KBM-7 (cell line): Measurements from ENCODE around the gene EIF4A2.
A peak's percentile ranks its signal among the peaks of the same experiment; 100 is the strongest.

Experiments used
- DNase-seq: peaks from one replicate; pipeline ENCODE4 v3.0.0-alpha.2; 2015
- in situ Hi-C: fragments of 300-500 bp; cut with MboI; formaldehyde crosslinking; loops from 2 replicates; pipeline ENCODE4 v1.14.3; 2020; ENCODE audit warnings: low sequenced_read_pairs, low pct_unique_long_range_greater_than_20kb, mixed read lengths

The EIF4A2 gene

DNA sequence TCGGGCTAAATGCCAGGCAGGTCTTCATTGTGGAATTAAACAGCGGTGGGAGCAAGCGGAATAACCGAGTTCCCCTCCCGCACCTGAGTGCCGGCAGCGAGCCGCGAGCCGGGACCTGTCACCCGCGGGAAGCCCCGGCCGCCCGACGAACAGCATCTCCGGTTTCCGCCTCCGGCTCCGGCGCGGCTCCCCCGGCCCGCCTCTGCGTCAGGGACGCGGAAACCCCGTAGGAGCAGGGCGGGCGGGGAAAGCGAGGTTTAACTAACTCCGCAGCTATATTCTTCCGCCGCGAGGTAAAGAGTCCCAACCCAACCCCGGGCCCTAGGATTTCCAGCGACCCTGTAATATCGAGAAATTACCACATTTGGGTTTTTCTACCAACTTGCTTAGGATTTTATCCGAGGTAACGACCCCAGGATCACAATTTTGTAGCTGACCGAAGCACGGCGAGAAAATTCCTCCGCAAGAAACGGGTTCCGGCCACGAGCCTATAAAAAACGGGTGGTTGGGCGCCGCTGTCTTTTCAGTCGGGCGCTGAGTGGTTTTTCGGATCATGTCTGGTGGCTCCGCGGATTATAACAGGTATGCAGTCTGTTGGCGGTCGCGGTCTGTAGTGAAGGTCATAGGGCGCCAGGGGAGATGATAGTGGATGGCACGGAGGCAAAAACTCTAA lies at the start of gene EIF4A2:
TSS of gene EIF4A2 (plus strand) at position 520 of the 673 bp plus-strand sequence. CDS start at position 554, 34 bp downstream.
- peak; percentile 90 for DNase-seq
- in situ Hi-C loops, result no loop called here

DNA sequence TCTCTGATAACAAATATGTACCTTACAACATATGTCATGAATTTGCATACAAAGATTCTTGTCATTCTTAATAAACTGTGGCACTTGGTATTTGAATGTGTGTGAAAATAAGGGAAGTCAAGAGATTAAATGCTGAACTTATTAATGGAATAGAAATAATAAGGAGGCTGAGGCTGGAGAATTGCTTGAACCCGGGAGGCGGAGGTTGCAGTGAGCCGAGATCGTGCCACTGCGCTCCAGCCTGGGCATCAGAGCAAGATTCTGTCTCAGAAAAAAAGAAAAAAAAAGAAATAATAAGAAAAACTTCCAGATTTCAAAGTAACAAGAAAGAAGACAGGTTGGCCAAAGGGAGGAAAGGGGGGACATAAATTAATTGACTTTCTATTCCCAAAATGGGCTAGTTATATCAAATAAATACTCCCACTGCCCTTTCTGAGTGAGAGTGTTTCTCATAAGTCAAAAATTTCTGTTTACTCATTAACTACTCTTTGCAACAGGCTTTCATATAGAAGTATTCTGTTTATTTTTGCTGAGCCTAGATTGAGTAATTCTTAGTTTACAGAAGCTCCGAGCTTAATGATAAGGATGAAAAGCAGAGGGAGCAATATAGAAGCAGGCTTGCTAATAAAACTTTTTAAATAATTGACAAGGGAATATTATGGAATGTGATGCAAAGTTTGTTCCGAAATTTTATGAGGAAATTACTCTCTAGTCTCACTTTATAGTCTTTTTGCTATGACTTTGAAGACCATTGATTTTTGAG lies 40.6 kb upstream of the EIF4A2 start:
- no peak for DNase-seq
- in situ Hi-C loops, result no loop called here

DNA sequence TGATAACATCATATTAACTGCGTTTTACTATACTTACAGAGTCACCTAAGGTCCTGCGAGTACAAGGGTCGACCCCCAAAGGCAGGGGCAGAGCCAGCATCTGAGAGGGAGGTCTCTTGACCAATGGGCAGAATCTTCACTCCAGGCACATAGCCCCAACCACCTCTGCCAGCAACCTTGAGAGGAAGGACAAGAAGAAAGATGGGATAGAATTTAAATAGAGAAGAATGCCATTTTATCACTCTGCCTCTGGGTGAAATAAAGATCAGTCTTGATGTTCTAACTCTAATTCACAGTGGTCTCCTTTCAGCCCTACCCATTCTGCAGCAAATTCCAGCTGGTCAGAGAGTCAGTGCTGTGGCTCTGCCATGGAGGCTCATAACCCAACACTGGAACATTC lies 39.7 kb upstream of the EIF4A2 start:
- in situ Hi-C loops, result no loop called here

DNA sequence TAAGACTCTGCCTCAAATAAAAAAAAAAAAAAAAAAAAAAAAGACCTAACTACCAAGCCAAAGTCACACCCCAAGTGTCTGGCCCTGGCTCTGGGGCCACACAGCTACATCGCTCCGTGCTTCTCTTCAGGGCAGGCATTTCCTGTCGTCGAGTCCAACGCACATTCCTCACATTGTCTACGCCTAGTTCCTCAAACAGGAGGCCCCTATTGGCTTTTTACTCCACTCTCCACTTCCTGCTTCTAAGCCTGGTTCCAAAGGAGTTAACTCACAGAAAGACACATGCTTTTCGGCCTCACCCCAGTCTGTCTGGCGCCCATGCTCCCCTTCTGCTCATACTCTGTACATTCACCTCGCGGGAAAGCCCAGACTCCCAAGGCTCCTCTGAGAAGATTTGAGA lies 37.4 kb upstream of the EIF4A2 start:
- peak; percentile 89 for DNase-seq

More for the DNA sequence above, 39.7 kb upstream of the EIF4A2 start:
- no peak for DNase-seq

DNA sequence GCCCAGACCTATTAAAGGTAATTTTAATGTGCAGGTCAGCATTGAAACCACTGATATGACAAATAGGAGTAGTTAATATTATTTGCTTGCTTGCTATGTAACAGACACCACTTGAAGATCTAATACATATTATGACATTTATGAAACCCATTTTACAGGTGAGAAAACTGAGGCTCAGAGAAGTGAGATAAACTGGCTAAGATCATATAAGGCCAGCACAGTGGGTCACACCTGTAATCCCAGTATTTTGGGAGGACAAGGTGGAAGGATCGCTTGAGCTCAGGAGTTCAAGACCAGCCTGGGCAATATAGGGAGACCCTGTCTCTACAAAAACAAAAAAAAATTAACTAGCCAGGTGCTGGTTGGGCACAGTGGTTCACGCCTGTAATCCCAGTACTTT lies 33.1 kb upstream of the EIF4A2 start:
- in situ Hi-C loops, result no loop called here
- no peak for DNase-seq

More for the DNA sequence above, 37.4 kb upstream of the EIF4A2 start:
- in situ Hi-C loops, result no loop called here

DNA sequence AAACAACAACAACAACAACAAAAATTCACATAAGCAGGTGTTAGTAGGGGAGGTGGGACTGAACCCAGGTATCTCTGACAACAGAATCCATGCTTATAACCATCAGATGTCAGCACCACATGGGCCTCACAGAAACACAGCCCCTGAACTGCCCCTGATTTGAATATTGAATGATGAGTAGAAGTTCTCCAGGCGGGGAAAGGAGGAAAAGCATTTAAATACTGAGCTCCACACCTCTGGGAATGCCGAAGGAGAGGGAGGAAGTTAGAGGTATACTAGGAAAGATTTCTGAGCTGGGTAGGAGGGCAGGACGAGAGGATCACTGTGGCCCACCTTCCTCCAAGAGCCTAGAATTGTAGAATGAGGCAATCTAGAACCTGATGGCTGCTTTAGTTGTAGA lies 31.9 kb upstream of the EIF4A2 start:
- in situ Hi-C loops, result no loop called here
- no peak for DNase-seq

DNA sequence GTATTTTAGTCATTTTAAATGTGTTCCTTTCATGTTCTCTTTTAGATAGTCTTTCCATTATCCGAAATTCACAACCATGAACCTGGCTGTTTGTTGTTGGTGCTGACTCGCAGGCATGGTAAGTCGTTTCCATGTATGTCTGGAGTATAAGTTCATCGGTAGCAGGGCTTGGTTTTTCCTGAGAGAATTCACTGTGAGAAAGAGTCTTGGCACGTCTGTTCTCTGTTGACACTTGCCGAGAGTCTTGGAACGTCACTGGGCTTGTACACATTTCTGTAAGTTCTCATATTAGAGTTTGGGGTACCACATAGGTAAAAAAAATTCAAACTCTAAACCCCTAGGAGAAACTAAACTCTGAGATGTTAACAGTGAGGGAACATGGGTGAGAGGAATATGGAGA lies 29.4 kb upstream of the EIF4A2 start:
- in situ Hi-C loops, result no loop called here
- DNase-seq, result no peak

DNA sequence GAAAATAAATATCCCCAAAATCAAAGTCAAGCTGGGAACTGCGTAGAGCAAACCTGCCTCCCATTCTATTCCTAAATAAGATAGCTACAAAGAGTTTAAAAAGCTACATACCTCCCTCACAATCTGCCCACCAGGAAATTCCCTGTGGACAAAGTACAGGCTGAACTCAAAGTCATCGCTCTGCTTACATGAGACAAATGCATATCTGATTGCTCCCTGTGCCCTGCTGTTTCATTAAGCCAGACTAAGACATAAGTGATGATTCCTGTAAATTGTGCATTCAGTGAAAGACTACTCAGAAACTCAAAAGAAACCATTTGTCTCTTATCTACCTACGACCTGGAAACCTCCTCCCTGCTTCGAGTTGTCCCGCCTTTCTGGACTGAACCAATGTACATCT lies 28.5 kb upstream of the EIF4A2 start:
- no peak for DNase-seq
- in situ Hi-C loops, result no loop called here

DNA sequence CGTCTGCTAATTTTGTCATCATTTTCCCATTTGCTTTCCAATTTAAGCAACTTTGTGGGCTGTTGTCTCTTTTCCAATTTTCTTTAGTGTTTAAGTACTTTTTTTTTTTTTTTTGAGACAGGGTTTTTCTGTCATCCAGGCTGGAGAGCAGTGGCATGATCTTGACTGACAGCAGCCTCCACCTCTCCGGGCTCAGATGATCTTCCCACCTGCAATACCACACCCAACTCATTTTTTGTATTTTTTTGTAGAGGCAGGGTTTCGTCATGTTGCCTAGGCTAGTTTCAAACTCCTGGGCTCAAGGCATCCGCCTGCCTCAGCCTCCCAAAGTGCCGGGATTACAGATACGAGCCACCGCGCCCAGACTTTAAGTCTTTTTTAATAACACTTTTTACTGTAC lies 26.2 kb upstream of the EIF4A2 start:
- in situ Hi-C loops, result no loop called here
- DNase-seq, result no peak

DNA sequence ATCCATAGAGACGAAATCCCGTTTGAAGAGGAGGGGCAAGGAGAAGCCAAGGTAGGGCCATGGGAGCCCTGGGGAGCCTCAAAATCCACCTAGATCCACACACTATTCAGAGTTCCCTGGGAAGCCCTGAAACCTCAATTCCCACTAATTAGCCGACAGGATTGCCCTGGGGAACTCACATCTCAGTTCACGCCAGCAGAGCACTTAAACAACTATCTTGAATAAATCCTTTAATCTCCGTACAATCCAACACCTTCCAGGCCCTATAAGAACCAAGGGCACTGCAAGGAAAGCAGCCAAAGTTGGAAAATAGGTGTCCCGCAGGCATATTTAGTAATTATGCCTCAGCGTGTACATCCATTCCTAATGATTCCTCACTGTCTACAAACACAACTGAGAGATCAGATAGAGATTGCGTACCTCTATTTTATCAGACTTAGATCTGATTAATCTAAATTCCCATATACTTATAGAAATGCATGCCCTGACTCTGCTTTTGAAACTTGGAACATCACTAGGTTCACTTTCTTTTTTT lies 25.6 kb upstream of the EIF4A2 start:
- no peak for DNase-seq
- in situ Hi-C loops, result no loop called here

DNA sequence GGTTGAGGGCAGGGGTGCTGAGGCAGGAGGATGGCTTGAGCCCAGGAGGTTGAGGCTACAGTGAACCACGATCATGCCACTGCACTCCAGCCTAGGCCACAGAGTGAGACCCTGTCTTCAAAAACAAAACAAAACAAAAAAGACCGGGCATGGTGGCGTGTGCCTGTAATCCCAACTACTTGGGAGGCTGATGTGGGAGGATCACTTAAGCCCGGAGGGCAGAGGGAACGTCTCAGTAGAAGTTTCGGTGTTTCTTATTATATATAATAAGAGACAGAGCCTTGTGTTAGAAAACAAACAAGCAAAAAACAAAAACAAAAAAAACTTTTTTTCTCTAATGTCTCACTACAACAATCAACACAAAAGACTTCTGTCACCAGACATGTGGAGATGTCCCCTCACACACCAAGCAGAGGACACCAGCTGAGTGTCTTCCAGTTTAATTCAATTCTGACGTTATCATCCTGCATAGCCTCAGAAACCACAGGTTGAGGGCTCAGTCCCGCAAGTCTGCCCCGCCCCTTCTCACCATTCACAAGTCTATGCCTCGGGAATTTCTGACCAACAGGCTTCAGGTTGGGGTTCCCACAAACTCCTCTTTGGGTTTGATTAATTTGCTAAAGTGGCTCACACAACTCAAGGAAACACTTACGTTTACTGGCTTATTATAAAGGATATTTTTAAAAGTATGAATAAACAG lies 24.0 kb upstream of the EIF4A2 start:
- in situ Hi-C loops, result no loop called here
- no peak for DNase-seq

DNA sequence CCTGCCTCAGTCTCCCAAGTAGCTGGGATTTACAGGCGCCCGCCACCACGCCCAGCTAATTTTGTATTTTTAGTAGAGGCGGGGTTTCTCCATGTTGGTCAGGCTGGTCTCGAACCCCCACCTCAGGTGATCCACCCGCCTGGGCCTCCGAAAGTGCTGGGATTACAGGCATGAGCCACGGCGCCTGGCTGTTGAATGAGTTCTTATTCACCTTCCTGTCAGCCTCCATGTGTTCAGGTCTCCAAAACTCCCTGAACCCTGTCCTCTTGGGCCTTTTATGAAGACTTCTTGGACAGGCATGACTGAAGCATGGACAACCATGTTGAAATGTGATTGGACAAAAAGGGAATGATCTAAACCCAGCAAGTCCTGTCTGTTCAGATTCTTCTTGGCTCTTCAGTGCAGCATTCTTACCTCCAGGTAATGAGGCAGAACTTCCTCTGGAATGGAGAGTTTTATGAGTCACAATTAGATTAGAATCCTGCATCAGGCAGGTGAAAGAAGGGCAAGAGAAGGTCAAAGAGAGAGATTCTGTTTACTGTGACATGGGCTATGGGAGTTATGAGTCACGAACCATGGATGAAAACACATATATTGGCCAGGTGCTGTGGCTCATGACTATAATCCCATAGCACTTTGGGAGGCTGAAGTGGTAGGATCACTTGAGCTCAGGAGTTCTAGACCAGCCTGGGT lies 23.1 kb upstream of the EIF4A2 start:
- DNase-seq, result no peak
- in situ Hi-C loops, result no loop called here

DNA sequence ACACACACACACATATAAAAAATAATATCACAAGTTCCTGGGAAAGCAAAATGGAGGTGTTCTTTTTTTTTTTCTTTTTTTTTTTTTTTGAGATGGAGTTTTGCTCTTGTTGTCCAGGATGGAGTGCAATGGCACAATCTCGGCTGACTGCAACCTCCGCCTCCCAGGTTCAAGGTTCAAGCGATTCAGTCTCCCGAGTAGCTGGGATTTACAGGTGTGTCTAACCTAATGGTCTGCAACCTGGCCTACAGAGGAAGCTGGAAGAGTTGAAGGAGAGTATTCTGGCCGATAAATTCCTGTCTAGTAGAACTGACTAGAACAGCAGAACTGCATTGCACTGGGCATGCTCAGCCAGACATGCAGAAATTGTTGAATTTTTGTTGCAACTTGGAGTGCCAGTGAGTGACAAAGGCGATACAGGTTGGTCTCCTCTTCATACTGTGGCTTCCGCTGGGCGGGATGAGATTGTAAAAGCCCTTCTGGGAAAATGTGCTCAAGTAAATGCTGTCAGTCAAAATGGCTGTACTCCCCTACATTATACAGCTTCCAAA lies 22.4 kb upstream of the EIF4A2 start:
- in situ Hi-C loops, result no loop called here
- DNase-seq, result no peak

DNA sequence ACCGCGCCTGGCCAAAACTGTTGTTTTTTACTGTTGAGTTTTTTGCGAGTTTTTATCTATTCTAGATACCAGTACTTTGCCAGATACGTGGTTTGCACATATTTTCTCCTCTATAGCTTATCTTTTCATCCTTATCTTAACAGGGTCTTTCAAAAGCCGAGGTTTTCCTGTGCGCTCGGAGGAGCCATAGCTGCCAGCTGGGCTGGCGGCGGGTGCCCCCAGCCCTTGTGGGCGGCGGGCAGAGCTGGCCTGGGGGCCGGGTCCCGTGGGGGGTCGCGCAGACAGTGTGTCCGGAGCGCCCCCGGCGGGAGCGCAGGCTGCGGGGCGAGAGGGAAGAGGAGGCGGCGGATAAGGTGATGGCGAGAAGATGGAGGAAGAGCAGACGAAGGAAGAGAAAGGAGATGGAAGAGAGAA lies 11.1 kb upstream of the EIF4A2 start:
- no peak for DNase-seq
- in situ Hi-C loops, result no loop called here

DNA sequence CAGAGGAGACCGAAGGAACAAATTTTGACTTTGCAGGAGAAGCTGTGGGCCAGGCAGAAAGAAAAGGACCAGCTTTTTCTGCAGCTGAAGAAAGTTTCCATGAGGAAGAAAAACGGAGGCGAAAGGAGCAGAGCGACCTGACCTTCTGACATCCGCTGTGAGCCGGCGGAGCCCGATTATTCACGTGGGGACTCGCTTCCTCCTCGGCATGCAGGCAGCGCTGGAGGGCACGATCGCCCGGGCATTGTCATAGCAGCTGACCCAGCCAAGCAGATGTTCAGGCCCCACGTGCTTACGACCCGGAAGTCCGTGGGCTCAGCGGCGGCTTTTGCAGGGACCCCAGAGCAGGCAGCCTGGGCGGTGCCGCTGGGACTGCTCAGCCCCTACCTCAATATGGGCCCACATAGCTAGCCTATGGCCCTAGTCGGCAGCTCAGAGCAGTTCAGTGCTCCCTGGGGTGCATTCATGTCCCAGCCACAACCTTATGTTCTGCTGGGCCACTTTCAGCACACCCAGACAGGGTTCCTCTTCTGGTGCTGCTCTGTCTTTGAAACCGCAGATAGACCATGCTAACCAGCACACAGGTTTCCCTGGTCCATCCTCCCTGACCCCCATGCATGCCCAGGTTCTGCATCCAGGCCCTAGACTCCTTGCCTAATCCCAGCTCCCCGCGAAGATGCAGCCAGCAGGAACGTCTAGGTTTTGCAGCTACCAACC lies 10.5 kb upstream of the EIF4A2 start:
- in situ Hi-C loops, result no loop called here
- no peak for DNase-seq

DNA sequence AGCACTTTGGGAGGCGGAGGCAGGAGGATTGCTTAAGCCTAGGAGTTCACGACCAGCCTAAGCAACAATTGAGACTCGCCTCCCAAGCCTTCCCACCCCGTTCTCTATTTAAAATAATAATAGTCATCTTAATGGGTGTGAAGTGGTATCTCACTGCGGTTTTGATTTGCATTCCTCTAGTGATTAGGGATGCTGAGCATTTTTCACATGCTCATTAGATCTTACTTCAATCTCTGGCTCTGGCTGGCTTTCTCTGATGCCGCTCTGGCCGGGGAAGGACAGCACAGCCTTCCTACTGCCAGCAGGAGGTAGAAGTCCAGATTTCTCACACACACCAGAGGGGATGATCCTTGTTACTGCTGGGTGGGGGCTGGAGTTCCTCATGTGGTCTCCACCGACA lies 7.4 kb upstream of the EIF4A2 start:
- in situ Hi-C loops, result no loop called here
- no peak for DNase-seq

DNA sequence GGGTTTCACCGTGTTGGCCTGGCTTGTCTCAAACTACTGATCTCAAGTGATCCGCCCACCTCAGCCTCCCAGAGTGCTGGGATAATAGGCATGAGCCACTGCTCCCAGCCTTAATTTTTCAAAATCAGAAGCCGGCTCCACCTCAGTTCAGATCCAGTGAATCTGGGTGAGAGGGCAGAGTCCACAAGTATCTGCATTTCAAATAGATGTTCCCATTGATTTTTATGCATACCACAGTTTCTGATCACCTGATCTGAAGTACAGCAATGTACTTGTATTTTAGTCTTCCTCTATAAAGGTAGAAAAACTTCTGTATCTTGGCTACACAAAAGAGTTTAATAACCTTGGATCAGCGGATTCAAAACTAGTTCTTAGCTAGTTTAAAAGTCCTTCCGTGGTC lies 4.2 kb upstream of the EIF4A2 start:
- in situ Hi-C loops, result no loop called here
- DNase-seq, result no peak

DNA sequence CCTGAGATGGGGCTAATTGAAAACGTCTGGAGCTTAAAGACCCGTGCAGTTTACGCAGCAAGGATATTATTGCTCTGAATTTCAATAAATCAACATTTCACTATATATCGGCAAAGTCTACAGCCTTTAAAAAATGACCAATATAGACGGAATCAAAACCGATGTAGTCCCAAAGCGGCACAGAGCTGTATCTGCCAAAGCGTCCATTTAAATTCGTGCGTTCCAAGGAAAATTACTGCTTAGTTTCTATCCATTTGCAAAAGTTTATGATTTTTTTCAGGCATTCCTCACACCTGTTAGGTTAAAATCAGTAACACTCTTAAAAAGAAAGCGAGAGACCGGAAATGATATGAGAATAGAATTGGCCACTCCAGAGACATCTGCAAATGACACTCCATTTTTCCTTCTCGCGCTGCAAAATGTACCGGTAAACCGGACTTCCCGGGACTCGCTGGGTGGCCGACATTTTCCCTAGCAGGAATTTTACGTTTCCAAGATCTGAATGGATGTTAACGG lies 777 bp upstream of the EIF4A2 start:
- no peak for DNase-seq

More for the DNA sequence above, 777 bp upstream of the EIF4A2 start:
- in situ Hi-C loops, result no loop called here
